HuH-7.5 (cell line): ENCODE data around the gene SP100.
"Not testable (repeated sequence)": the region's sequence is repeated elsewhere in the genome, so short reads cannot be mapped to it uniquely, and the experiment has no call there.

Experiments
- DNase-seq: peaks from one replicate; pipeline ENCODE4 v3.0.0; 2011; ENCODE audit warnings: low spot score

The SP100 gene

DNA sequence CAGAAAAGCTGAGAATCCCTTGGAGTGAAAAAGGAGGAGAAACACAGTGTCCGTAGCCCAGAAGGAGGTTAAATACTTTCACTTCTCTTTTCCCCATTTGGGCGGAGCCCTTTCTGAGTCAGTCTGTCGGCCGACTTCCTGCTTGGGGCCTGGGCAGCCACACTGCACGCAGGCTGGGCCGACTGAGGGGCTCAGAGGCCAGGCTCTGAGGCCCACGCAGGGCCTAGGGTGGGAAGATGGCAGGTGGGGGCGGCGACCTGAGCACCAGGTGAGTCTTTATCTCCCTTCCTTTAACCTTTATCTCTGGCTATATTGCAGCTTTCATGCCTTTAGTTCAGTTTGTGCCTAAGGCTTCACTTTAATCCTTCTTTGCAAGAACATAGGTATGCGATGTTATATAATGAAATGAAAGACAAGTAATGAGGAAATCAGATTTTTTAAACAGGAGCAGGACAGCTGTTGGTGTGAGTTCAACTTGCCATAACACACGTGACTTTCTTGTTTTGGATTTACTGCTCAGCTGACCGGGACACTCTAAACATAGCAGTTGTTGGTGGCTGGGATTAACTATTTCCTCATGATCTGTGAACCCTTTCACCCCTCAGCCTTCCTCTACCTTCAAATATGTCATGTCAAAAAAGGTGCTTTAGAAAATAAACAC, at the start of gene SP100:
Gene SP100, plus strand, starts transcription at position 141 of the 661 bp plus-strand sequence. Its CDS starts 96 bp downstream, at position 237.
- DNase-seq, result no peak

DNA sequence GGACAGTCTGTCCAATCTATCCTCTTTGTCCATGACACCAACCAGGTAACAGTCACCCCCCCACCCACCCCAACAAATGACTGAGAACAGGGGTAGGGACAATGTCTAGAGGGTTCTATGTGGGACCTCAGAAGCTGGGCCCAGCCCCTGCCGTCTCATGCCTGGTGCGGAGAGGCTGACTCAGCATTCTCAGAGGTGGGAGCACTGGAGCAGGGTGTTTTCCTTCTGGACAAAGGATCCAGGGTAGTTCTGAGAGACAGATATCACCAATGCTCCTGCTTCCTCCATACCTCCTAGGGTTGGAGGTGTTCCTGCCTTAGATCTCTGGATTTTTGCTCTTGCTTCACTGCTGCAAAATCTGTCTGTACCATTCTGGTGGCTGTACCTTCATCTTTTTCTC, 33.9 kb upstream of the SP100 start:
- DNase-seq, result no peak

DNA sequence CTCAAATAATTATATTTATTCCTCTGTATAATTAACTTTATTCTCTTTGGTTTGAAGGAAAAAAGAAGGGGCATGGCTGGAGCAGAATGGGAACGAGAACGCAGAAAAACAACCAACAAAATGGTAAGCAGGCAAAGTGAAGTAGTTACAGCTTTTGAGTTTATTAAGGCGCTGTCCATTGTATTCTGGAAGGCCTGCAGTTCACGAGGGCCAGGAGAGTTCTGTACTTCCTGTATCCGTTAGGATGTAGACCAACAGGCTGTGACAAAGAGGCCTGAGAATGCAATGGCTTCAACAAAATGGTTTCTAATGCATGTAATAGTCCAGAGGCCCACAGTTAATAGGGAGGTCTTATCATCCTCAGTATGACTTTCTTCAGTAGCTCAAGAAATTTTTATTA, 32.5 kb upstream of the SP100 start:
- no peak for DNase-seq

DNA sequence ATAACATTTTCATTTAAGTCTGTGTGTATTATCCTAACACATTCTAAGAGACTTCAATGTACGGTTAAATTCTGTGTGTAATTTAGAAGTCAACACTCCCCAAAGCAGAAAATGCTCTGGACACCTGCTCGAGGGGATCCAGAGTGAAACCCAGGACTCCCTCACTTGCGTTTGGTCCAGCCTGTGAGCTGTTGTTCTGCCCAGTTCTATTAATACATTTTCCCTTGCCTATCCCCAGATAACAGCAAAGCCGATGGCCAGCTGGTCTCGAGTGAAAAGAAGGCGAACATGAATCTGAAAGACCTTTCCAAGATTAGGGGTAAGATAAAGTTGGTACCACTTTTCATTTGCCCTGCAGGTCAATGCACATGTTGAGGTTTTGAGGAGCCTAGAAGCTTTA, 31.0 kb upstream of the SP100 start:
- no peak for DNase-seq

DNA sequence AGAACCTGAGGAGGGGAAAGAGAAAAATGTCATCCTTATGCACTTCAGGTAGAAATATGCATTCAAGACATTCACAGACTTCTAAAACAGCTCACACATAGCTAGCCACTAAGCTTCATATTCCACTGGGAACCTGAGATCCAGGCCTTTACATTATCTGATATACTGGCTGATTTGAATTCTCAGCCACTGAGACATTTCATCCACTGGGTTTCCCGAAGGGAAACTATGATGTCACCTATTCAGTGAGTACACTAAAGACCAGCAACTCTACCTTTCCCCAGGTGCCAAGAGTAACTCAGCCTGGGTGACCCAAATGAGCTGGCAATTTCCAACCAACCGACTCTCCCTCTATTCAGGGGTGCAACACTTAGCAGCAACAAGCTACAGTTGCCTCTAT, 21.7 kb upstream of the SP100 start:
- DNase-seq, result no peak

DNA sequence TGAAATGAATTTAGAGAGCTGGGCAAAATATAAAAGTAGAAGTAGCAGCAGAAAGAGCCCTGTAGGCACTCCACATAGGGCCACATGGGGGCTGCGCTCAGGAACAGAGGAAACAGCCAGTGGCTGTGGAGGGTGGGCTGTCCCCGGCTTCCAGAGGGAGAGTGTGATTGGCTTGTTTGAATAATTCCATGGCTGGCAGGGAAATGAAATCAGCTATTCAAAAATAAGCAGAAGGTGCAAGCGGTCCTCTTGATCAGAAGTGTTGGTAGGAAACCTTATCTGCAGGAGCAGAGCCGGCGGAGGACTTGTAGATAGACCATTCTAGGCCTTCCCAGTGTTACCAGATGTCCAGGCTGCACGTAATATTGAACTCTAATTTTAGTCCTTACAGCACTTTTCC, 17.3 kb upstream of the SP100 start:
- not testable (repeated sequence) for DNase-seq

DNA sequence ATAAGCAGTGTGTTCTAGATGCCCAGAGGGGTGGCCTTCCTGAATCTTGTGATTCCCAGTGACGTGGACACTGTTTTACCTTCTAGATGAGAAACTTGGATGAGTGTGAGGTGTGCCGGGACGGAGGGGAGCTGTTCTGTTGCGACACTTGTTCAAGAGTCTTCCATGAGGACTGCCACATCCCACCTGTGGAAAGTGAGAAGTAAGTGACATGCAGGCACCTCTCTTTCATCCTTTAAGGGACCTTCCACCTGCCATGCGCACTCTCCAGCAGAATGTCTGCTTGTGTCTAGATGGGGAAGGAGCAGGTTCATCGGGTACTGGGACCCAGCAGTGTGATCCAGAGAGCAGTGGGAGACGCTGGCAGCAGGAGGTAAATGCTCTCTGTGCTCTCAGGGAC, 16.0 kb upstream of the SP100 start:
- DNase-seq, result no peak

DNA sequence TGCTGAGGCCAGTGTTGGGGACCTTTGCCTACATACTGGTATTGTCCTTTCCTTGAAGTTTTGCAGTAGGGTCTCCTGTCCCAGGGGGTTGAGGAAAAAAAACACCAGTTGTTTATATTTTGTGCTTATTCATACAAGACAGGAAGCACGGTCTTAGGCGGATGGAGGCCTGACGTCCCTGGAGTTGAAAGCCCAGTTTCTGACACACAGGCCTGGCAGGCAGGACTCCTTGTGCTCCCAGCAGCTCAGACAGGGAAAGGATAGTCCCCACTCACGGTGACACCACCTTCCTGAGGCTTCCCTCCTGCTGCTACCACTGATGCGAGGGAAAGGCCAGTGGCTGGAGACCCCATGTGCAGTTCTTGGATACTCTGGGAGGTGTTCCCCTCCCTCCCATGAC, 15.5 kb upstream of the SP100 start:
- DNase-seq, result no peak

DNA sequence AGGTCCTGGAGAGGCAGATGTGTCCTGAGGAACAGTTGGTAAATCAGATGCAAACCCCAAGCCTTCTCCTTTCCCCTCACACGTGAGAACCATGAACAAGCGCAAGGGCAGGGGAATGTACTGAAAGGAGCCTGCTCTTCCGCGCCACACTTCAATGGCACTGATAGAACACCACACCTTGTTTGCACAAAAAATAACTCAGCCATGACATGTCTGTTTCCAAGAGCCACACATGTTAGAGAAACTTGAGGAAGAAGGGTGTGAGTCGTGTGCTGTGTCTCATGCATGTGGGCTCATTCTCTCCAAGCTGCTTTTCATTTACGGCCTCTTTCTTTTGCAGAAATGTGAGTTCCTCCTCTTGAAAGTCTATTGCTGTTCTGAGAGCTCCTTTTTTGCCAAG, 15.0 kb upstream of the SP100 start:
- DNase-seq, result not testable (repeated sequence)

DNA sequence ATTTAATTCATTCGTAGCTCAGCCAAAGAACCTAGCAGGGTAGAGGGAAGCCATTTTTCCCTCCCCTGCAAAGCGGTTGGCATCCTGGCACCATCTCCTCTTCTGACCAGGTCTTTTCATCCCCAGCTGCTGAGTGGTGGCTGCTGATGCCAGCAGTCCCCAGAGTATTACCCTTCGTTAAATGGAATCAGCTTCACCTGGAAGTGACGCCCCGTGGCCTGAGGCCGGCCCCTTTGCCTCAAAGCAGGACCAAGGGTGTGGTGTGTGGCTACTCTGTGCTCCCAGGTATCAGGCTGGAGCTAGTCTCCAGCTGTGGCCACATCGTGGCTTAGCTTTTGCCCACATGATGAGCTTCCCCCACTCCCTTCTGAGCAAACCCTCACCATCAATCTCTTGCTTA, 12.3 kb upstream of the SP100 start:
- no peak for DNase-seq

DNA sequence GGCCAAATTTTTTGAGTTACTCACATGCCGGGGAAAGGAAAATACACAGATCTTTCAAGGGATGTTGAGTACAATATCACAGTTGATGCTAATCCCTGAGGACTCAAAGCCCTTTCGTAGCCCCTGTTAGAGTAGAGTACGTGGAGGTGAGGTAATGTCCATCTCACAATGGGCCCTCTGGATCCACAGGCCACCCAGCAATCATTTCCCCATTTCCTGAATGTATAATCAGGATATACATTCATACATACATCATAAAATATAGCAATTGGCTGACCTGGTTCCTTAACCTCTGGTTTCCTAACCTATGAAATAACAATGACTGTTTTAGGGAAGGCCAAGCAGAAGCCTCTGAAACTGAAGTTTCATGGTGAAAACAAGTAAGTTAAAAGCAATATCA, 10.2 kb upstream of the SP100 start:
- DNase-seq, result no peak

DNA sequence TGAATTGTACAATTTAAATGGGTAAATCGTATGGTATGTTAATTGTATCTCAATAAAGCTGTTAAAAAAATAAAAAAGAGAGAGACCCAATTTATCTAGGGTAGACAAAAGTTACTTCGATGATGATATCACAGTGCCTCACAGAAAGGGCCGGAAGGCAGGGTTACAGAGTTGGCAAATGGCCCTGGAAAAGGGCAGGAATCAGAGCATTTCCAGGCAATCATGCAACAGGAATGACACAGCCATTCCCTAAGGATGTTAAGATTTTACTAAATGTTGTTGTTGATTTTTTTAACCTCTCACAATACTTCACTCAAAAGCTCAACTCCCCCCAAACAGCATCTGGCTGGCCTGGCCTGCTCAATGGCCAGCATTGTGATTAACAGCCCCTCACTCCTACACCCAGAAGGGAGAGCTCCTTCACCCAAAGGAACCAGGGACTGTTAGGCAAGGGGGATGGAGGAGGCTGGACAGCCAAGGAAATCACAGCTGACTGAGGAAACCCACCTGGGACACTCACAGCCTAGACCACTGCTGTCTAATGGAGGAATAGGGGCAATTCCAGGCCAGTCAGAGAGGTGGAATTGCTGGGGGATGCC, 7.7 kb upstream of the SP100 start:
- DNase-seq, result no peak

DNA sequence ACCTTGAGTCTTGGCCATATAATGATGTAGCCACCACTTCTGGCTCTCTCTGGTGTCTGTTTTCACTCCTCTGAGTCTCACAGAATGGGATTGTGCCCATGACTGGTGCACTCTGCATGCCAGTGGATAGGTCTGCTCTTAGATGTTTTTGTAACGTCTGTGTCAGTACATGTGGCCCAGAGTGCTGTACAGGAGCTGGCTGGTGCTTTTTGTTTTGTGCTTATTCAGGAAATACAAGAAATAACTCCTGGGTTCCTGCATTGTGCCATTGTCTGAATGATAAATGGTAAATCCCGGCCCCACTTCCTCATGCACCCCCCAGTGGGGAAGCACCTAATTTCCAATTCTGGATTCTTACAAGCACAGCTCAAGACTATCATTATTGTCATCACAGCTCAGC, 6.7 kb upstream of the SP100 start:
- DNase-seq, result not testable (repeated sequence)

DNA sequence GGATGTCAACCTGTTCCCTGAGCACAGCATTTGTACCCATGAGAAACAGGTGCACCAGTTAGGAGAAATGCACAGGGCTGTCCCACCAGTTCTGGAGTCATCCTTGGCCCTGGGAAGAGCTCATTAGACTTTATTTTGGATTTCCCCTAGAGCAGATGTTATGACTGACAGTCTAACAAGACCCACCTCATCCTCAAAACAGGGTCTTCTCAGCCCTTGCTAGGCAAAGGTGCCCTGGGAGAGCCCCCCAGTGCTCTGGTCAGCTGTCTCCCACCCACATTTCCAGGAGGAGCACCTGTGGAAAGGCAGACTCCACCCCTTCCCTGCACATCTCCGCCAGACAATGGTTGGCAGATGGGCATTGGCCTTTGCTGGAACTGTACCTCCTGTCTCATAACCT, 5.7 kb upstream of the SP100 start:
- no peak for DNase-seq

DNA sequence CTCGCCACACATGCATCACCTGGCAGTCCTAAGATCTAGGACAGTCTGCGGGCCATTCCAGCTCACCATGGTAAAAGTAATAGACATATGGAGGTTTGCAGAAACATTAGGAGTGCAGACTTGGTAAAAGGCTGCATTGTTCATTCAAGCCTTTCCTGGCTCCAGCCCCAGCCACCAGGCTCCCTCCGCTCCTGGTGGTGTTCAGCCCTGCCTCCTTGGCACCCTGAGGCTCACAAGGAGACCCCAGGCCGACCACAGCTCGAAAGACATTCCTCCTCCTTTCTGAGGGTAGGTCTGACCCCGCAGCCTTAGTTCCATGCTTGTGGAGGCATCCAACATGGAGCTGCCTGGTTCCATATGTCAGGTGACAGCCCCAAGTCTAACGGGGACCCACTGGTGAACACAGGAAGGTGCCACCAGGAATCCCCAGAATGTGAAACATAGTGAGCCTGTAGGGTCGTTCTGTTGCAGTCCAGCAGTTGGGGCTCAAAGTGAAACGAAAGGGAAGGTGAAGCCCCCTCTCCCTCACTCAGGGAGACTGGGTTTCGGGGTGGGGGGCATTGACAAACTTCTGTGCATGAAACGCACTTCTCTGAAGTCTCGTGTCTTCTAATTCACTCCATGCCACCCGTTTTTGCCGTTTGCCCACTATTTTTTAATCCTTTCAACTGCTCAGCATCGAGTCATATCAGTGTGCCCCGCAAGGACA, 5.0 kb upstream of the SP100 start:
- DNase-seq, result no peak

DNA sequence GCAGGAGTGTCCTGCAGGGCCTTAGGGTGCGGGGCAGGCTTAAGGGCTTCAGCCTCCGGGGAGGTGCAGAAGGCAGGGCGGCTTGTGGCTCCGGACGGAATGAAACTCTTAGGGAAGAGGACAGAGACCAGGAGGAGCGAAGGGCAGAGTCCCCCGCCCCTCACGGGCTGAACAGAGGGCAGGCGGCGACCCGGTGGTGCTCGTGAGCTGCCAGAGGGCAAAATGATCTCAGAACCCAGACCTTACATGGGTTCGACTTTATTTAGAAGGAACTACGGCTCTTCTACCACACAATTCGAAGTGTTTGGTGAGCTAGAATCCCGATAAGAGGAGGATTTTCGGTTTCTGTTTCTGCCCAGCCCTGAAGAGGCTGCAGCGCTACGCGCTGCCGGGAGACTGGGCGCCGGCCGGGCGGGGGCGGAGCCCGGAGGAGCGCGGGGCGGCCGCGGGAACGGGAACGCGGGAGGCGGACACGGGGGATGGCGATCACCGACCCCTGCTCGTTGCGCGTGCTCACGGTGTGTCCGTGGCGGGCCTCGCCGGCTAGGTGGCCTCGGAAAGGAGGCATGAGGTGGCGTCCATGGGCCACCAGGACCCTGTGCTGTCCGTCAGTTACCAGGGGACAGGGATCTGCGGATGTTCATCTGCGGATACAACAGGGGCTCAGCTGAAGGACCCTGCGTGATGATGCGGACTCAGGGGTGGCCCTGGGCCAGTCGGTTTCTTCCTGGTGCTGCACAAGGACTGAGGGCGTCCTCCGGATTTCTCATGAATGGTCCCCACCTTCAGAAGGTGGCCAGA, 4.2 kb upstream of the SP100 start:
- DNase-seq, result peak; percentile 63

DNA sequence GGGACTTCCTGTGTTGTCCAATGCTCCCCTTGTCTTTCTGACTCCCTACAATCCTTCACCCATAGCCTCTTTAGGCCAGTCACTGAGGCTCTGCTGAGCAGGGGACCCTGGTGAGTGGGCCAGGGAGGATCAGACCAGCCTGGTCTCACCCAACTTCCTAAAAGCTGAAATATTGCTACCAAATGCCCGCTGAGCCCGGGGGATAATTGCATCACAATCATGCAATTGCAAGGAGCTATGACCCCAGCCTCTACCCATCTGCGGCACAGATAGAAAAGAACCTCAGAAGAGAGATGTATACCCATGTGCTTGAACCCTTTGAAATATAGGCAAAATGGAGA, 3.7 kb upstream of the SP100 start:
- no peak for DNase-seq

DNA sequence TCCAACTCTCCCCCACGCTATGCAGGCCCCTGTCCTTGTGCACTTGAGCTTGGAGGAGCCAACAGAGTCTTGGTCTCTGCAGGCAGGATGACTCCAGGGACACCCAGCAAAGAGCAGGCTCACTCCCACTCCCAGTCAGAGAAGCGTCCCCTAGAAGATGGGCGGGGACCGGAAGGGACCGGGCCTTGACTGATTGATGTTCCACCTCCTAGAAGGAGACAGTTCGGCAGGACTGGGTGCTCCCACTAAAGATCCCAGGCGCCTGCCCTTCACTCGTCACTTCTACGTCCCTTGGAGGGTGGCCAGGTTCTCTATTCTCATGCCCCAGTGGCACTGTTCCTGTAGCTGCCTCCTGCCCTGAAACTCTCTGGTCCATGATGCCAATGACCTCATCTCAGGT, 3.2 kb upstream of the SP100 start:
- DNase-seq, result no peak

DNA sequence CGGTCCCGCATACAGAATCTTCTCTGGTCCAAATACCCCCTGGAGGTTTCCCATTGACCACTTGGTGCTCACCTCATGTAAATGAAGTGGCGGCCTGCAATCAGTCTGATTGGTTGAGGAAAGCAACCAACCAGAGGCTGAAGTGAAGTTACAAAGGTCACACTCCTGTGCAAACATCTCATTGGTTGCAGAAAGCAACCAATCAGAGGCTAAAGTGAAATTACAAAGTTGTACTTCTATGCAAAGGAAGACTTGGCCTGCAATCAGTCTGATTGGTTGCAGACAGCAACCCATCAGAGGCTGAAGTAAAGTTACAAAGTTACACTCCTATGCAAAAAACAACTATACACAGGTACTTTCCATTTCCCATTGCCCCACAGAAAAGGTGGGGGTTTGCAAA, 2.5 kb upstream of the SP100 start:
- DNase-seq, result no peak

DNA sequence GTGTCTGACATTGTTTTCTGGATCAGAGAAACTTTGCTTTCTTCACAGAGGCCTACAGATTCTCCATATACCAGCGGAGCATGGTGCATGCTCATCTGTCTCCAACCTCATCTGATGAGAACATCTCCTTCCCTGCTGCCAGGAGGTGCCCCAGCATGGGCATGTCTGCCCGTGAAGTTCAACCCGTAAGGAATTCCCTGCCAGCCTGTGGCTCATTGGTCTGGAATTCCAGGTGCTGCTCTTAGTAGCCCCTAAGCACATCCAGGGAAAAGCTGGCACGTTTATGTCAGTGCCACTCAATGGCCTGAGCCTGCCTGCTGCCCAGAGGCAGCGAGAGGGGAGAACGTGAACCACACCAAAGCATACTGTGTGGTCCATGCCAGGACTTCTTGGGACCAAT, 1.7 kb upstream of the SP100 start:
- no peak for DNase-seq

DNA sequence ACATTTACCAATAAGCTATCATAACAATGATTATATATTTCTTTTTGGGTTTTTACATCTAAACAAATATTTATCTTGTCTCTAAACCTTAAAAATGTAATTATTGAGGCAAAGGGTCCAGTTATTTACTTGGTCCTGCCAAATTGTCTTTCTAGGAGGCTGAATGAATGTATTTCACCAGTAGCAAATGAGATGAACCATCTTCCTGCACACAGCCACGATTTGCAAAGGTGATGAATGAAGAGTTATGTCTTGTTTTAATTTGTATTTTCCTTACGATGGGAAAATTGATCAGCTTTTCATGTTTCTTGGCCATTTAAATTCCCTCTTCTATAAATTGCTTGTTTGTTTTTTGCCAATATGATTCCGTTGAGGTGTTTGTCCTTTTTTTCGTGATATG, 1.4 kb downstream of the SP100 start:
- DNase-seq, result no peak

DNA sequence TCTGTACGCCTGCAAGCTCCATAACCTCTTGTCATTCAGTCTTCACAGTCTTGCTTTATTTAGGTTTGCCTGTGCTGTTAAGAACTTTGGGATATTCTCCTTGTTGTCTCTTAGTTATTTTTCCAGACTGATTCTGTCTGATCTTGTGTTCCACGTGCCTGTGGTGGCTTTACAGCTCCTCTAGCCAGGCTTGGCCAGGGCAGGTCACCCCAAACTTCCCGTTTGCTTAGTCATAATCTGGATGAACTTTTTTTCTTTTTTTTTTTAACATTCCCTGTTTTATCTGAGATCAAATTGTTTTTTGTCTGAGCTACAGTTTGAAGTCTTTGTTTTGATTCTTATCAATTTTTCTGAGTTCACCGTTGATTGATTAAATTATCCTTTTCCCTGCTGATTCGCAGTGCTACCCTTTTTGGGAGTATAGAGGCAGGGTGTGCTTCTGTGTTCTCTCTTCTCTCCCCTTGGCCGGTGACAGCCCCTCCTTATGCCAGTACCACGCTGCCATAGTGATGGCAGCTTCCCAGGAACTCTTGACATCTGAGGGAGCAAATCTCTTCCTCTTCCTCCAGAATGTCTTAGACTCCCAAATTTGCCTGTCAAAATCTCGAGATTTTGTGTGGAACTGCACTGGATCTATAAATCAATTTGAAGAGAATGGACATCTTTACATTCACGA, 2.5 kb downstream of the SP100 start:
- DNase-seq, result no peak
